ENCODE data around the gene EHF.

Gene EHF

GRCh38 chr11:34609850-34610249 lies 11.0 kb upstream of the EHF start:
- no peak overlapping the region for H3K4ac ChIP-seq (ENCODE audit: low read length)
- no peak overlapping the region for H4K8ac ChIP-seq (ENCODE audit: low read depth, low read length)
- no peaks in the 10 kb centered on the region for H3K9me3 ChIP-seq (replicated peaks in 1 of 2; ENCODE audit: control insufficient read depth in 2 of 2, insufficient read depth in 1 of 2, low read depth in 1 of 2, low read length in 2 of 2)
- H3K23ac ChIP-seq (ENCODE audit: low read depth, low read length, poor library complexity), result no peak overlapping the region
- H2BK5ac ChIP-seq (ENCODE audit: low read length), result no peak overlapping the region
- no peak overlapping the region for H3K4me2 ChIP-seq (ENCODE audit: insufficient read depth, low read length, poor library complexity, severe bottlenecking)
- H3K79me1 ChIP-seq (ENCODE audit: low read depth, low read length), result no peaks in the 10 kb centered on the region
- WGBS, 2 donors (ENCODE audit: extremely low coverage in 2 of 2, insufficient read length in 2 of 2, insufficient replicate concordance in 1 of 2), result no CpG with 5 or more reads among the region's 7 CpGs
- no peak overlapping the region for H3K18ac ChIP-seq (ENCODE audit: low read length)
- H3K27me3 ChIP-seq (ENCODE audit: control insufficient read depth in 3 of 3, insufficient read depth in 3 of 3, low read depth in 1 of 3, low read length in 3 of 3), result no peaks in the 10 kb centered on the region
- H2AK5ac ChIP-seq (ENCODE audit: low read depth, low read length), result no peak overlapping the region
- H3K4me3 ChIP-seq (ENCODE audit: low read length in 2 of 2), result no peak overlapping the region
- DNase-seq (ENCODE audit: low spot score), result no peak
- H3K14ac ChIP-seq (ENCODE audit: low read length), result no peak overlapping the region
- H2BK15ac ChIP-seq (ENCODE audit: low read length), result no peak overlapping the region
- no peak overlapping the region for H2AFZ ChIP-seq (ENCODE audit: low read length)
- no peak overlapping the region for H4K91ac ChIP-seq (ENCODE audit: low read depth, low read length, poor library complexity)
- H3K4me1 ChIP-seq (ENCODE audit: control insufficient read depth in 2 of 2, insufficient read depth in 1 of 2, low read depth in 1 of 2, low read length in 2 of 2), result peaks cover 0 to 1% of the 10 kb centered on the region in 2 donors
- H3K9ac ChIP-seq (ENCODE audit: low read depth, low read length, poor library complexity), result no peak overlapping the region
- H2BK12ac ChIP-seq (ENCODE audit: low read length), result no peak overlapping the region
- H3K27ac ChIP-seq (replicated peaks; ENCODE audit: low read length), result no peak overlapping the region
- H2BK120ac ChIP-seq (ENCODE audit: low read depth, low read length), result no peak overlapping the region
- no peaks in the 10 kb centered on the region for H3K36me3 ChIP-seq (replicated peaks in 1 of 2; ENCODE audit: control insufficient read depth in 2 of 2, insufficient read depth in 2 of 2, low read length in 2 of 2)

GRCh38 chr11:34610324-34611041 lies 10.4 kb upstream of the EHF start:
- no peak overlapping the region for H2BK5ac ChIP-seq (ENCODE audit: low read length)
- DNase-seq (ENCODE audit: low spot score), result no peak
- no peak overlapping the region for H2AFZ ChIP-seq (ENCODE audit: low read length)
- H3K4me2 ChIP-seq (ENCODE audit: insufficient read depth, low read length, poor library complexity, severe bottlenecking), result no peak overlapping the region
- no peak overlapping the region for H3K23ac ChIP-seq (ENCODE audit: low read depth, low read length, poor library complexity)
- H3K27ac ChIP-seq (replicated peaks; ENCODE audit: low read length), result no peak overlapping the region
- H3K4me3 ChIP-seq (ENCODE audit: low read length in 2 of 2), result no peak overlapping the region
- H4K91ac ChIP-seq (ENCODE audit: low read depth, low read length, poor library complexity), result no peak overlapping the region
- H3K79me1 ChIP-seq (ENCODE audit: low read depth, low read length), result no peaks in the 10 kb centered on the region
- H3K27me3 ChIP-seq (ENCODE audit: control insufficient read depth in 3 of 3, insufficient read depth in 3 of 3, low read depth in 1 of 3, low read length in 3 of 3), result no peaks in the 10 kb centered on the region
- no peak overlapping the region for H3K4ac ChIP-seq (ENCODE audit: low read length)
- H3K9ac ChIP-seq (ENCODE audit: low read depth, low read length, poor library complexity), result no peak overlapping the region
- H4K8ac ChIP-seq (ENCODE audit: low read depth, low read length), result no peak overlapping the region
- no peaks in the 10 kb centered on the region for H3K4me1 ChIP-seq (ENCODE audit: control insufficient read depth in 2 of 2, insufficient read depth in 1 of 2, low read depth in 1 of 2, low read length in 2 of 2)
- H3K9me3 ChIP-seq (replicated peaks in 1 of 2; ENCODE audit: control insufficient read depth in 2 of 2, insufficient read depth in 1 of 2, low read depth in 1 of 2, low read length in 2 of 2), result no peaks in the 10 kb centered on the region
- H2AK5ac ChIP-seq (ENCODE audit: low read depth, low read length), result no peak overlapping the region
- no peak overlapping the region for H3K14ac ChIP-seq (ENCODE audit: low read length)
- no peak overlapping the region for H2BK12ac ChIP-seq (ENCODE audit: low read length)
- H2BK15ac ChIP-seq (ENCODE audit: low read length), result no peak overlapping the region
- H3K36me3 ChIP-seq (replicated peaks in 1 of 2; ENCODE audit: control insufficient read depth in 2 of 2, insufficient read depth in 2 of 2, low read length in 2 of 2), result no peaks in the 10 kb centered on the region
- no peak overlapping the region for H3K18ac ChIP-seq (ENCODE audit: low read length)
- no CpG with 5 or more reads among the region's 5 CpGs for WGBS, 2 donors (ENCODE audit: extremely low coverage in 2 of 2, insufficient read length in 2 of 2, insufficient replicate concordance in 1 of 2)
- no peak overlapping the region for H2BK120ac ChIP-seq (ENCODE audit: low read depth, low read length)

GRCh38 chr11:34613015-34613414 lies 7.9 kb upstream of the EHF start:
- Histone ChIP-seq H3K9me3 (replicated peaks in 1 of 2; ENCODE audit: control insufficient read depth in 2 of 2, insufficient read depth in 1 of 2, low read depth in 1 of 2, low read length in 2 of 2) (peaks cover 0 to 2% of the 10 kb centered on the region in 2 donors), H2BK15ac (ENCODE audit: low read length) (no peak overlapping the region), H3K4me2 (ENCODE audit: insufficient read depth, low read length, poor library complexity, severe bottlenecking) (no peak overlapping the region), H2AFZ (ENCODE audit: low read length) (no peak overlapping the region), H2AK5ac (ENCODE audit: low read depth, low read length) (no peak overlapping the region), H2BK12ac (ENCODE audit: low read length) (no peak overlapping the region), H3K27ac (replicated peaks; ENCODE audit: low read length) (no peak overlapping the region), H2BK120ac (ENCODE audit: low read depth, low read length) (no peak overlapping the region), H3K36me3 (replicated peaks in 1 of 2; ENCODE audit: control insufficient read depth in 2 of 2, insufficient read depth in 2 of 2, low read length in 2 of 2) (no peaks in the 10 kb centered on the region), H3K9ac (ENCODE audit: low read depth, low read length, poor library complexity) (no peak overlapping the region), H3K4me3 (ENCODE audit: low read length in 2 of 2) (no peak overlapping the region), H3K27me3 (ENCODE audit: control insufficient read depth in 3 of 3, insufficient read depth in 3 of 3, low read depth in 1 of 3, low read length in 3 of 3) (no peaks in the 10 kb centered on the region), H4K8ac (ENCODE audit: low read depth, low read length) (no peak overlapping the region), H3K4me1 (ENCODE audit: control insufficient read depth in 2 of 2, insufficient read depth in 1 of 2, low read depth in 1 of 2, low read length in 2 of 2) (no peaks in the 10 kb centered on the region), H3K14ac (ENCODE audit: low read length) (no peak overlapping the region), H2BK5ac (ENCODE audit: low read length) (no peak overlapping the region), H3K18ac (ENCODE audit: low read length) (no peak overlapping the region), H3K4ac (ENCODE audit: low read length) (no peak overlapping the region), H4K91ac (ENCODE audit: low read depth, low read length, poor library complexity) (no peak overlapping the region), H3K79me1 (ENCODE audit: low read depth, low read length) (no peaks in the 10 kb centered on the region), H3K23ac (ENCODE audit: low read depth, low read length, poor library complexity) (no peak overlapping the region)
- no peak for DNase-seq (ENCODE audit: low spot score)

GRCh38 chr11:34613552-34614056 lies 7.3 kb upstream of the EHF start:
- Histone ChIP-seq H3K4ac (ENCODE audit: low read length) (no peak overlapping the region), H2BK15ac (ENCODE audit: low read length) (no peak overlapping the region), H4K91ac (ENCODE audit: low read depth, low read length, poor library complexity) (no peak overlapping the region), H3K4me3 (ENCODE audit: low read length in 2 of 2) (no peak overlapping the region), H2BK5ac (ENCODE audit: low read length) (no peak overlapping the region), H2BK12ac (ENCODE audit: low read length) (no peak overlapping the region), H4K8ac (ENCODE audit: low read depth, low read length) (no peak overlapping the region), H3K4me2 (ENCODE audit: insufficient read depth, low read length, poor library complexity, severe bottlenecking) (no peak overlapping the region), H3K36me3 (replicated peaks in 1 of 2; ENCODE audit: control insufficient read depth in 2 of 2, insufficient read depth in 2 of 2, low read length in 2 of 2) (no peaks in the 10 kb centered on the region), H2BK120ac (ENCODE audit: low read depth, low read length) (no peak overlapping the region), H3K14ac (ENCODE audit: low read length) (no peak overlapping the region), H3K9me3 (replicated peaks in 1 of 2; ENCODE audit: control insufficient read depth in 2 of 2, insufficient read depth in 1 of 2, low read depth in 1 of 2, low read length in 2 of 2) (peaks cover 0 to 2% of the 10 kb centered on the region in 2 donors), H3K9ac (ENCODE audit: low read depth, low read length, poor library complexity) (no peak overlapping the region), H3K27ac (replicated peaks; ENCODE audit: low read length) (no peak overlapping the region), H3K4me1 (ENCODE audit: control insufficient read depth in 2 of 2, insufficient read depth in 1 of 2, low read depth in 1 of 2, low read length in 2 of 2) (no peaks in the 10 kb centered on the region), H2AFZ (ENCODE audit: low read length) (no peak overlapping the region), H2AK5ac (ENCODE audit: low read depth, low read length) (no peak overlapping the region), H3K27me3 (ENCODE audit: control insufficient read depth in 3 of 3, insufficient read depth in 3 of 3, low read depth in 1 of 3, low read length in 3 of 3) (no peaks in the 10 kb centered on the region), H3K79me1 (ENCODE audit: low read depth, low read length) (no peaks in the 10 kb centered on the region), H3K23ac (ENCODE audit: low read depth, low read length, poor library complexity) (no peak overlapping the region), H3K18ac (ENCODE audit: low read length) (no peak overlapping the region)
- no peak for DNase-seq (ENCODE audit: low spot score)
- no CpG with 5 or more reads among the region's 2 CpGs for whole genome bisulfite sequencing, 2 donors (ENCODE audit: extremely low coverage in 2 of 2, insufficient read length in 2 of 2, insufficient replicate concordance in 1 of 2)
